ENCODE measurements around the gene RPS19.
A peak's percentile ranks its signal among the peaks of the same experiment; 100 is the strongest.

RPS19 gene

GRCh38 chr19:41847351-41848105 is 12.5 kb upstream of the RPS19 start:
- Mint-ChIP-seq H3K9me3 (no peaks in the 10 kb centered on the region), H3K4me3 (no peak overlapping the region), H3K36me3 (ENCODE audit: low read depth) (no peaks in the 10 kb centered on the region), H3K4me1 (ENCODE audit: low read depth) (no peaks in the 10 kb centered on the region), H3K27ac (no peak overlapping the region), H3K27me3 (ENCODE audit: low read depth) (peaks cover 21% of the 10 kb centered on the region)
- no peak for DNase-seq (ENCODE audit: low spot score)

GRCh38 chr19:41848666-41849065 is 11.4 kb upstream of the RPS19 start:
- Mint-ChIP-seq H3K27ac (no peak overlapping the region), H3K4me3 (no peak overlapping the region)

GRCh38 chr19:41849067-41849466 is 11.0 kb upstream of the RPS19 start:
- Mint-ChIP-seq H3K4me1 (ENCODE audit: low read depth) (no peaks in the 10 kb centered on the region), H3K9me3 (no peaks in the 10 kb centered on the region), H3K27me3 (ENCODE audit: low read depth) (peaks cover 28% of the 10 kb centered on the region), H3K27ac (no peak overlapping the region), H3K36me3 (ENCODE audit: low read depth) (no peaks in the 10 kb centered on the region), H3K4me3 (no peak overlapping the region)
- no peak for DNase-seq (ENCODE audit: low spot score)

More at GRCh38 chr19:41848666-41849065, 11.4 kb upstream of the RPS19 start:
- Mint-ChIP-seq H3K27me3 (ENCODE audit: low read depth) (peaks cover 27% of the 10 kb centered on the region), H3K4me1 (ENCODE audit: low read depth) (no peaks in the 10 kb centered on the region), H3K9me3 (no peaks in the 10 kb centered on the region), H3K36me3 (ENCODE audit: low read depth) (no peaks in the 10 kb centered on the region)
- DNase-seq (ENCODE audit: low spot score): no peak

- Mint-ChIP-seq H3K4me3 (no peak overlapping the region), H3K9me3 (no peaks in the 10 kb centered on the region), H3K27me3 (ENCODE audit: low read depth) (peaks cover 39% of the 10 kb centered on the region), H3K27ac (no peak overlapping the region), H3K4me1 (ENCODE audit: low read depth) (no peaks in the 10 kb centered on the region), H3K36me3 (ENCODE audit: low read depth) (no peaks in the 10 kb centered on the region)
- DNase-seq (ENCODE audit: low spot score): no peak
These were observed 9.7 kb upstream of the RPS19 start for GRCh38 chr19:41850381-41850780.

GRCh38 chr19:41851456-41851855 is 8.6 kb upstream of the RPS19 start:
- no peaks in the 10 kb centered on the region for H3K9me3 Mint-ChIP-seq
- no peak overlapping the region for H3K27ac Mint-ChIP-seq
- H3K27me3 Mint-ChIP-seq (ENCODE audit: low read depth): peaks cover 39% of the 10 kb centered on the region

GRCh38 chr19:41853344-41853743 is 6.7 kb upstream of the RPS19 start:
- H3K4me3 Mint-ChIP-seq: no peak overlapping the region
- no peaks in the 10 kb centered on the region for H3K9me3 Mint-ChIP-seq
- H3K27ac Mint-ChIP-seq: no peak overlapping the region
- no peak for DNase-seq (ENCODE audit: low spot score)
- H3K27me3 Mint-ChIP-seq (ENCODE audit: low read depth): peaks cover 39% of the 10 kb centered on the region
- H3K36me3 Mint-ChIP-seq (ENCODE audit: low read depth): no peaks in the 10 kb centered on the region
- no peaks in the 10 kb centered on the region for H3K4me1 Mint-ChIP-seq (ENCODE audit: low read depth)

More at GRCh38 chr19:41851456-41851855, 8.6 kb upstream of the RPS19 start:
- no peak for DNase-seq (ENCODE audit: low spot score)
- no peak overlapping the region for H3K4me3 Mint-ChIP-seq
- H3K4me1 Mint-ChIP-seq (ENCODE audit: low read depth): no peaks in the 10 kb centered on the region
- H3K36me3 Mint-ChIP-seq (ENCODE audit: low read depth): no peaks in the 10 kb centered on the region

GRCh38 chr19:41853768-41854167 is 6.3 kb upstream of the RPS19 start:
- Mint-ChIP-seq H3K36me3 (ENCODE audit: low read depth) (no peaks in the 10 kb centered on the region), H3K4me1 (ENCODE audit: low read depth) (no peaks in the 10 kb centered on the region), H3K9me3 (no peaks in the 10 kb centered on the region), H3K4me3 (no peak overlapping the region), H3K27ac (no peak overlapping the region), H3K27me3 (ENCODE audit: low read depth) (peaks cover 39% of the 10 kb centered on the region)
- DNase-seq (ENCODE audit: low spot score): no peak

DNA sequence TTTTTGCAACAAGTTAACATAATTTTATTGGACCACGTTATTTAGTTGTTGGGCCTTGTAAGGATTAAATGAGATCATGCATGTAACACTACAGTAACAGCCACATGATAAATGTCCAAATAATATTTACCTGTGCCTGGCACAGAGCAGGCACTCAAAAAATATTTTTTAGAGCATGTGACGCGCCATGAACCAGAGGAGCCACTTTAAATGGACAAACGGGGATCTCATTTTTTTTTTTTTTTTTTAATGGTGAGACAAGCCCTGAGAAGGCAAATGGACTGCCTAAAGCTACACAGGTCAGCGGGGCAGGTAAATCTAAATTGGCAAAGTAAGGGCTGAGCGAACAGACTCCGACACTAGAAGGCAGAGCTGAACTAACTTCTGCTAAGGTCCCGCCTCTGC is 840 bp upstream of the RPS19 start:
- Mint-ChIP-seq H3K27me3 (ENCODE audit: low read depth) (peaks cover 10% of the 10 kb centered on the region), H3K4me3 (peak overlapping the region; percentile 91), H3K27ac (peak overlapping the region; percentile 95), H3K36me3 (ENCODE audit: low read depth) (peaks cover 36% of the 10 kb centered on the region), H3K4me1 (ENCODE audit: low read depth) (peaks cover 31% of the 10 kb centered on the region), H3K9me3 (no peaks in the 10 kb centered on the region)
- DNase-seq (ENCODE audit: low spot score): no peak

DNA sequence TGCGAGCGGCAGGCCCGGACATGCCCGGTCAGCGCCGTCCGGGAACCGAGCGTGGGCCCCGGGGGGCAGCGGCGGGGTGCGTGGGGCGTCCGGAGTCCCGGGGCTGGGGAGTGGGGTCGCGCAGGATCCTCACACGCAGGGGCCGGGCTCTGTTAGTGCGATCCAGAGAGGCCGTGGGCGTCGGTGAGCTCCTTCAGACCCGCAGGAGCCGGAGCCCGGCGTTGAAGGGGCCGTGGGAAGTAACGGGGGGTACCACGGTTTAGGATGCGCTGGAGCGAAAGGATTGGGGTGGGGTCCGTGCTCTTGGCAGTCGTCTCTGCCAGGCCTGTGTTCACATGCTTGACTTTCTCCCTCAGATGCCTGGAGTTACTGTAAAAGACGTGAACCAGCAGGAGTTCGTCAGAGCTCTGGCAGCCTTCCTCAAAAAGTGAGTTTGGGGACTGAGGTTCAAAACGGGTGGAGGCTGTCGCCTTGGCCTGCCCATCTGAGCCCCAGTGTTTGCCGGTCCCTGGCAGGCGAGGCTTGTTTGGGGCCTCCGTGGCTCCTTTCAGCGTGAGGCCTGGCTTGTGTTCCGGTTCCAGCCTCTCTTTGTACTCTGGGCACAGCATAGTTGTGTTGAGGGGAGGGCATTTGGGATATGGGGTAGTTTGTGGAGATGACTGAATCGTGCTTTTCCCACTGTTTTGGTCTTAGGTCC is 512 bp downstream of the RPS19 start:
- Mint-ChIP-seq H3K9me3 (no peaks in the 10 kb centered on the region), H3K4me3 (peak overlapping the region; percentile 97), H3K27me3 (ENCODE audit: low read depth) (no peaks in the 10 kb centered on the region), H3K4me1 (ENCODE audit: low read depth) (peaks cover 37% of the 10 kb centered on the region), H3K27ac (peak overlapping the region; percentile 87), H3K36me3 (ENCODE audit: low read depth) (peaks cover 47% of the 10 kb centered on the region)
- no peak for DNase-seq (ENCODE audit: low spot score)

GRCh38 chr19:41861116-41861768 is 1.2 kb downstream of the RPS19 start:
- Mint-ChIP-seq H3K4me1 (ENCODE audit: low read depth) (peaks cover 37% of the 10 kb centered on the region), H3K36me3 (ENCODE audit: low read depth) (peaks cover 50% of the 10 kb centered on the region), H3K9me3 (no peaks in the 10 kb centered on the region), H3K27ac (peak overlapping the region; percentile 87), H3K27me3 (ENCODE audit: low read depth) (no peaks in the 10 kb centered on the region), H3K4me3 (peak overlapping the region; percentile 97)
- DNase-seq (ENCODE audit: low spot score): no peak

DNA sequence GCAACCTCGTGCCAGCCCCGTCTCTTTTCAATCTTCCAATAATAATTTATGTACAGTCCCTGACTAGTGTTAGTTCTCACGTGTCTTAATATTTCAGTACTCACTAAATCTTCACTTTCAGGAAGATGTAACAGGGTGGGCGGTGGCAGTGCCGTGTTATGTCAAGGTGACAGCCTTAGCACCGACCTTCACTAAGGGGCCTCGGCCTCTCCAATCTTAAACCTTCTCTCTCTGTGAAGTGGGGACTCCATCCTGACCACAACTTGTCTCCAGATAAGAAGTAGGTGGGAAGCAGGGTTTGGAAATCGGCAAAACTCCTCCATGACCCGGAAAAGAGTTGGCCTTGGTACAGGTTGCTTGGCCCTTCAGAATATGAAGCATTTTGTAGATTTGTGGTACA is 1.8 kb downstream of the RPS19 start:
- H3K27ac Mint-ChIP-seq: peak overlapping the region; percentile 78
- H3K27me3 Mint-ChIP-seq (ENCODE audit: low read depth): no peaks in the 10 kb centered on the region
- peak overlapping the region; percentile 97 for H3K4me3 Mint-ChIP-seq
- H3K9me3 Mint-ChIP-seq: no peaks in the 10 kb centered on the region
- DNase-seq (ENCODE audit: low spot score): no peak
- H3K4me1 Mint-ChIP-seq (ENCODE audit: low read depth): peaks cover 40% of the 10 kb centered on the region
- peaks cover 54% of the 10 kb centered on the region for H3K36me3 Mint-ChIP-seq (ENCODE audit: low read depth)

DNA sequence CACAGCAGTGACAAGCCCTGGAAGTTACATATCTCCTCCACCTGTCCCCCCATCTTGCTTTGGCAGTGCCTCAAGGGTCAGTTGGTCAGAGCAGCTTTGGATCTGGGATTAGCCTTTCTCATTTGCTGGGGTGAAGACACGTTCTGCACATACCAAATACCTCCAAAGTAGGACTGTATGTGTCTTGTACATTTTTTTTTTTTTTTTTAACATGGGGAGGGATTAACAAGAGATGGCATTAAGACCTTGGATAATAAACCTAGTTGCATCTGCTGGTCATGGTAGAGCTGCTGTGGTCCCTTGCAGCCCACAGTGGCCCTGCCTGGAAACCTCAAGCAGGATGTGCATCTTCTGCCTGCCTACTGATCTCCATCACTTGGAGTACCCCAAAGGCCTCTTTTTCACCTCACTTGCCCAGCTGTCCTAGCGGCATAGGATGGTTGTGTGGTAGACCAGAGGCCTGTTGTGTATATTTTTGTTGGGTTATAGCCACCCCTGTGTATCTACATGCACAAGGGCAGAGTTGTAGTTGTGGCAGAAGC is 2.5 kb downstream of the RPS19 start:
- H3K4me1 Mint-ChIP-seq (ENCODE audit: low read depth): peaks cover 40% of the 10 kb centered on the region
- peaks cover 55% of the 10 kb centered on the region for H3K36me3 Mint-ChIP-seq (ENCODE audit: low read depth)
- H3K27ac Mint-ChIP-seq: peak overlapping the region; percentile 18
- no peaks in the 10 kb centered on the region for H3K27me3 Mint-ChIP-seq (ENCODE audit: low read depth)
- peak overlapping the region; percentile 97 for H3K4me3 Mint-ChIP-seq
- no peak for DNase-seq (ENCODE audit: low spot score)
- no peaks in the 10 kb centered on the region for H3K9me3 Mint-ChIP-seq

- peaks cover 47% of the 10 kb centered on the region for H3K4me1 Mint-ChIP-seq (ENCODE audit: low read depth)
- peak overlapping the region; percentile 60 for H3K27ac Mint-ChIP-seq
- DNase-seq (ENCODE audit: low spot score): no peak
- peaks cover 64% of the 10 kb centered on the region for H3K36me3 Mint-ChIP-seq (ENCODE audit: low read depth)
- no peaks in the 10 kb centered on the region for H3K9me3 Mint-ChIP-seq
- no peaks in the 10 kb centered on the region for H3K27me3 Mint-ChIP-seq (ENCODE audit: low read depth)
- H3K4me3 Mint-ChIP-seq: peak overlapping the region; percentile 97
These were observed 3.3 kb downstream of the RPS19 start for GRCh38 chr19:41863209-41863931.

All from T-helper 2 cell treated with Interferon-gamma antibody and Interleukin-4, amounts not matched to agents 5 μg/mL and 100 μg/mL, for 36 hours (primary cell).